OCI-LY1 (cell line): Measurements from ENCODE around the gene FNDC11.

Source experiments
- EZH2 ChIP-seq: fragments of 200-600 bp; sonication (generic), shearing (Covaris generic); IDR thresholded peaks from 2 replicates; pipeline ENCODE4 v1.8.0; 2017; ENCODE audit warnings: borderline replicate concordance, mixed run types, mild to moderate bottlenecking, antibody characterized with exemption, low read length, moderate library complexity, mixed read lengths
- TF ChIP-seq, protein P1 (sequence below): fragments of 200-600 bp; sonication (generic), shearing (Covaris generic); IDR thresholded peaks from 2 replicates; pipeline ENCODE4 v1.5.1; 2017; ENCODE audit warnings: mild to moderate bottlenecking, antibody characterized with exemption, low read length, moderate library complexity, mixed read lengths

- TF ChIP-seq, protein P1, sequence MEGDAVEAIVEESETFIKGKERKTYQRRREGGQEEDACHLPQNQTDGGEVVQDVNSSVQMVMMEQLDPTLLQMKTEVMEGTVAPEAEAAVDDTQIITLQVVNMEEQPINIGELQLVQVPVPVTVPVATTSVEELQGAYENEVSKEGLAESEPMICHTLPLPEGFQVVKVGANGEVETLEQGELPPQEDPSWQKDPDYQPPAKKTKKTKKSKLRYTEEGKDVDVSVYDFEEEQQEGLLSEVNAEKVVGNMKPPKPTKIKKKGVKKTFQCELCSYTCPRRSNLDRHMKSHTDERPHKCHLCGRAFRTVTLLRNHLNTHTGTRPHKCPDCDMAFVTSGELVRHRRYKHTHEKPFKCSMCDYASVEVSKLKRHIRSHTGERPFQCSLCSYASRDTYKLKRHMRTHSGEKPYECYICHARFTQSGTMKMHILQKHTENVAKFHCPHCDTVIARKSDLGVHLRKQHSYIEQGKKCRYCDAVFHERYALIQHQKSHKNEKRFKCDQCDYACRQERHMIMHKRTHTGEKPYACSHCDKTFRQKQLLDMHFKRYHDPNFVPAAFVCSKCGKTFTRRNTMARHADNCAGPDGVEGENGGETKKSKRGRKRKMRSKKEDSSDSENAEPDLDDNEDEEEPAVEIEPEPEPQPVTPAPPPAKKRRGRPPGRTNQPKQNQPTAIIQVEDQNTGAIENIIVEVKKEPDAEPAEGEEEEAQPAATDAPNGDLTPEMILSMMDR: no peak
- no peak for TF ChIP-seq EZH2
These were observed 28.0 kb upstream of the FNDC11 start for GRCh38 chr20:63525971-63526370.
